Measurements from ENCODE around the gene CEP85L.

CEP85L gene

DNA sequence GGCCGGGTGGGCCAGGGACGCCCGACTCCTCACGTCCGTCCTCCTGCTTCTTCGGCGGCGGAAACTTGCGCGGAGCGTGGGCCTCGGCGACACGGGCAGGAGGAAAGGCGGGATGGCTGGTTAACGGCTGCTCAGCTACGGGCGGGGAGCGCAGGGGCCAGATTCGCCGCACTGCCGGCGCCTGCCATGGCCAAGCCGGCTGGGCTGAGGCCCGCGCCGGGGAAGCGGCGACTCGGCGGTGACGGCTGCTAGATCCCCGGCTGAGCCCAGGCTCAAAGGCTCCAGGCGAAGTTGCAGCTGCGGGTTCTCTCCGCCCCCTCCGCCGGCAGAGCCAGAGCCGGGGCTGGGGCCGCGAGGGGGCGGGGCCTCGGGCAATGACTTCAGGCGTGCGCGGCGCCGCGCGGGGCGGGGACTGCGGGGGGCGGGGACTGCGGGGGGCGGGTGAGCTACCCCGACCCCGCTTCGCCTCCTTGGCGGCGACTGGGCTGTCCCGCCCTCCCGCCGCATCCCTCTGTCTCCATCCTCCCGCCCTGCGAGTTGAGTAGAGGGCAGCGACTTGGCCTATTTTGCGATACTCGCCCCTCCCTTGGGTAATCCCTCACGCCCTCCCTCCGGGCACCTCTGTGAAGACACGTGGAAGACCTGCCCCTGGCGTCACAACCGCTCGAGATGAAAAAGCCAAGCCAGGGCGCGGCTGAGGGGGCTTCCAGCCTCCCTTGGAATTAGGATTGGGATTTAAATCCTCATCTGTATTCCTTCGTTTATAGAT is at the start of gene CEP85L:
Gene CEP85L (minus strand): TSS at position 310 of the 769 bp plus-strand sequence. CDS start 322 bp downstream, outside the sequence.
- peak; percentile 92 for DNase-seq
- H3K27me3 Mint-ChIP-seq, result no peaks in the 10 kb centered on the region
- H3K4me3 Mint-ChIP-seq, result peak within 1 kb of the TSS; percentile 89
- peak within 1 kb of the TSS; percentile 93 for H3K27ac Mint-ChIP-seq
- peaks cover 64% of the 10 kb centered on the region for H3K4me1 Mint-ChIP-seq (ENCODE audit: low read depth)
- peaks cover 30% of the 10 kb centered on the region for H3K36me3 Mint-ChIP-seq (ENCODE audit: low read depth)
- no peaks in the 10 kb centered on the region for H3K9me3 Mint-ChIP-seq

- Mint-ChIP-seq H3K4me3 (no peak overlapping the region), H3K27ac (peak overlapping the region; percentile 31), H3K4me1 (ENCODE audit: low read depth) (peaks cover 81% of the 10 kb centered on the region)
Observed at GRCh38 chr6:118700531-118700930, 49.1 kb upstream of the CEP85L start.

GRCh38 chr6:118697554-118697953 is 46.2 kb upstream of the CEP85L start:
- Mint-ChIP-seq H3K27ac (no peak overlapping the region), H3K4me3 (no peak overlapping the region), H3K9me3 (peaks cover 5% of the 10 kb centered on the region), H3K27me3 (no peaks in the 10 kb centered on the region), H3K36me3 (ENCODE audit: low read depth) (peaks cover 80% of the 10 kb centered on the region), H3K4me1 (ENCODE audit: low read depth) (peaks cover 88% of the 10 kb centered on the region)
- DNase-seq, result no peak

More at GRCh38 chr6:118700531-118700930, 49.1 kb upstream of the CEP85L start:
- peaks cover 72% of the 10 kb centered on the region for H3K36me3 Mint-ChIP-seq (ENCODE audit: low read depth)
- no peaks in the 10 kb centered on the region for H3K9me3 Mint-ChIP-seq
- no peak for DNase-seq
- no peaks in the 10 kb centered on the region for H3K27me3 Mint-ChIP-seq

GRCh38 chr6:118696271-118696670 is 44.9 kb upstream of the CEP85L start:
- Mint-ChIP-seq H3K36me3 (ENCODE audit: low read depth) (peaks cover 79% of the 10 kb centered on the region), H3K27ac (no peak overlapping the region), H3K4me1 (ENCODE audit: low read depth) (peaks cover 87% of the 10 kb centered on the region), H3K9me3 (peaks cover 5% of the 10 kb centered on the region), H3K4me3 (no peak overlapping the region), H3K27me3 (no peaks in the 10 kb centered on the region)
- DNase-seq, result no peak

GRCh38 chr6:118693562-118693961 is 42.2 kb upstream of the CEP85L start:
- Mint-ChIP-seq H3K36me3 (ENCODE audit: low read depth) (peaks cover 80% of the 10 kb centered on the region), H3K27ac (peak overlapping the region; percentile 40), H3K9me3 (peaks cover 5% of the 10 kb centered on the region), H3K4me3 (no peak overlapping the region), H3K27me3 (no peaks in the 10 kb centered on the region), H3K4me1 (ENCODE audit: low read depth) (peaks cover 80% of the 10 kb centered on the region)
- DNase-seq, result no peak

- Mint-ChIP-seq H3K4me3 (no peak overlapping the region), H3K27me3 (no peaks in the 10 kb centered on the region), H3K9me3 (no peaks in the 10 kb centered on the region), H3K27ac (peak overlapping the region; percentile 66), H3K4me1 (ENCODE audit: low read depth) (peaks cover 73% of the 10 kb centered on the region), H3K36me3 (ENCODE audit: low read depth) (peaks cover 45% of the 10 kb centered on the region)
- DNase-seq, result no peak
Observed at GRCh38 chr6:118685823-118686449, 34.5 kb upstream of the CEP85L start.

GRCh38 chr6:118683881-118684872 is 32.8 kb upstream of the CEP85L start:
- peak overlapping the region; percentile 30 for H3K4me3 Mint-ChIP-seq

DNA sequence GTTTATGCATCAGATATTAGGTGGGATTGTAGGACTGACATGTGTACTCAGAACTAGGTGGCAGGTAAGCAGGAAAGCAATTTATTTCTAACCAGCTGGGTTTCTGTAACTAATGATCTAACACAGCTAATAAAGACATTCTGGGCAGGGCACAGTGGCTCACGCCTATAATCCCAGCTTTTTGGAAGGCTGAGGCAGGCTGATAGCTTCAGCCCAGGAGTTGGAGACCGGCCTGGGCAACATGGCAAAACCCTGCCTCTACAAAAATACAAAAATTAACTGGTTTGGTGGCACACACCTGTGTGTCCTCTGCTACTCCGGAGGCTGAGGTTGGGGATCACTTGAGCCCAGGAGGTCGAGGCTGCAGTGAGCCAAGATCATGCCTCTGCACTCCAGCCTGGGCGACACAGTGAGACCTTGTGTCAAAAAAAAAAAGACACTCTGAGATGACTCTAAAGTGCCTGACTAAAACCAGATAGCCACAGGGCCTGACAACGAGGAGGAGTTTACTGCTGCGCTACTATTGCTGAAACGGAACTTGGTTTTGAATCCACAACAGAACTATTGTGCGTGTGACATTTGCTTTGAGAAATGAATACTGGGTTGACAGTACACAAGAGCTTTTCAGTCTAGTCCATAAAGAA is 29.2 kb upstream of the CEP85L start:
- peaks cover 70% of the 10 kb centered on the region for H3K4me1 Mint-ChIP-seq (ENCODE audit: low read depth)
- peak overlapping the region; percentile 41 for H3K4me3 Mint-ChIP-seq
- H3K27ac Mint-ChIP-seq, result peak overlapping the region; percentile 83

More at GRCh38 chr6:118683881-118684872, 32.8 kb upstream of the CEP85L start:
- DNase-seq, result no peak
- H3K4me1 Mint-ChIP-seq (ENCODE audit: low read depth), result peaks cover 77% of the 10 kb centered on the region
- H3K27me3 Mint-ChIP-seq, result no peaks in the 10 kb centered on the region
- H3K36me3 Mint-ChIP-seq (ENCODE audit: low read depth), result peaks cover 28% of the 10 kb centered on the region
- H3K27ac Mint-ChIP-seq, result peak overlapping the region; percentile 87
- no peaks in the 10 kb centered on the region for H3K9me3 Mint-ChIP-seq

GRCh38 chr6:118679327-118679901 is 28.0 kb upstream of the CEP85L start:
- H3K36me3 Mint-ChIP-seq (ENCODE audit: low read depth), result peaks cover 34% of the 10 kb centered on the region
- H3K4me3 Mint-ChIP-seq, result no peak overlapping the region
- peak overlapping the region; percentile 66 for H3K27ac Mint-ChIP-seq
- H3K27me3 Mint-ChIP-seq, result no peaks in the 10 kb centered on the region
- H3K9me3 Mint-ChIP-seq, result peaks cover 2% of the 10 kb centered on the region
- H3K4me1 Mint-ChIP-seq (ENCODE audit: low read depth), result peaks cover 64% of the 10 kb centered on the region
- DNase-seq, result no peak

More for the DNA sequence above, 29.2 kb upstream of the CEP85L start:
- Mint-ChIP-seq H3K9me3 (peaks cover 2% of the 10 kb centered on the region), H3K27me3 (no peaks in the 10 kb centered on the region), H3K36me3 (ENCODE audit: low read depth) (peaks cover 29% of the 10 kb centered on the region)
- DNase-seq, result no peak

- Mint-ChIP-seq H3K4me1 (ENCODE audit: low read depth) (peaks cover 60% of the 10 kb centered on the region), H3K27ac (peak overlapping the region; percentile 66), H3K9me3 (peaks cover 2% of the 10 kb centered on the region), H3K36me3 (ENCODE audit: low read depth) (peaks cover 34% of the 10 kb centered on the region), H3K27me3 (no peaks in the 10 kb centered on the region), H3K4me3 (no peak overlapping the region)
- no peak for DNase-seq
Observed at GRCh38 chr6:118678866-118679265, 27.5 kb upstream of the CEP85L start.

DNA sequence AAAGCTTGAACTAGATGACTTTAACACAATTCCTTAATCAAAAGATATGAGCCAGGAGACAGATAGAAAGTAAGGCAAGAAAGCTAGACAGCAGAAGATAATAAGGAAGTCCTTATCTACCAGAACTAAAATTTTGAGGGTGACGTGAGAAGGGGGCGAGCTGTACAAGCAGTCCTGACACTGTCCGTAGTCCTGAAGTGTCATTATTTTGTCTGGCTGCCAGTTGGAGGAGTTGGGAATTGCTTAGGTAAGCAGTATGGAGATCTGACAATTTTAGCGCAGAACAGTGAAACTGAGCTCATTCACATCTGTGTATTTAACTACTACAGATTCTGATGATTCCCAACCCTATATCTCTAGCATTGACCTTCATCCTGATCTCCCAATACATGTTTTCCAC is 25.8 kb upstream of the CEP85L start:
- Mint-ChIP-seq H3K27ac (no peak overlapping the region), H3K9me3 (peaks cover 2% of the 10 kb centered on the region), H3K4me3 (no peak overlapping the region), H3K4me1 (ENCODE audit: low read depth) (peaks cover 60% of the 10 kb centered on the region), H3K27me3 (no peaks in the 10 kb centered on the region), H3K36me3 (ENCODE audit: low read depth) (peaks cover 33% of the 10 kb centered on the region)
- DNase-seq, result no peak

DNA sequence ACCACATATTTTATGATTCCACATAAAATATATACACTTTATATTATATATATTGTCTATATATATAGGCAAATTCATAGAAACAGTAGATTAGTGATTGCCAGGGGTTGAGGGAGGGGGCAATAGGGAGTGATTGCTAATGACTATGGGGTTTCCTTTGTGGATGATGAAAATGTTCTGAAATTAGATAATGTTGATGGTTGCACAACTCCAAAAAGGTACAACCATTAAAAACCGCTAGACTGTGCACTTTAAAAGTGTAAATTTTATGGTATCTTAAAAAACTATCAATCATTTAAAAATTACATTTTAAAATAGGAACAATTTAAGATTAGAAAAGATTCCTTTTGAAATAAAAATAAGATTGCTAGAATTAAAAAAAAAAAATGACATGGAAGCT is 23.8 kb upstream of the CEP85L start:
- Mint-ChIP-seq H3K4me1 (ENCODE audit: low read depth) (peaks cover 62% of the 10 kb centered on the region), H3K9me3 (peaks cover 2% of the 10 kb centered on the region), H3K27me3 (no peaks in the 10 kb centered on the region), H3K27ac (no peak overlapping the region), H3K36me3 (ENCODE audit: low read depth) (peaks cover 40% of the 10 kb centered on the region), H3K4me3 (no peak overlapping the region)
- no peak for DNase-seq

DNA sequence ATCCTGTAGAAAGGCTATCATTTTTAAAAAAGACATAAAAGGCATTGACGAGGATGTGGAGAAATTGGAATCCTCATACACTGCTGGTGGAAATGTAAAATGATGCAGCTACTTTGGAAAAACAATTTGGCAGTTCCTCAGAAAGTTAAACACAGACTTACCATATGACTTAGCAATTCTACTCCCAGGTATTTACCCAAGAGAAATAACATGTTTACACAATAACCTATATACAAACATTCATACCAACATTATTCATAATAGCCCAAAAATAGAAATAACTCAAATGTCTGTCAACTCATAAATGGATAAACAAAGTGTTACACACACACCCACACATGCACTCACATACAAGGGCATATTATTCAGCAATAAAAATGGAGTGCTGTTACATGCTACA is 23.4 kb upstream of the CEP85L start:
- Mint-ChIP-seq H3K9me3 (peaks cover 2% of the 10 kb centered on the region), H3K36me3 (ENCODE audit: low read depth) (peaks cover 40% of the 10 kb centered on the region), H3K27ac (no peak overlapping the region), H3K4me1 (ENCODE audit: low read depth) (peaks cover 65% of the 10 kb centered on the region), H3K4me3 (no peak overlapping the region), H3K27me3 (no peaks in the 10 kb centered on the region)
- no peak for DNase-seq

Data from activated T-cell treated with anti-CD3 and anti-CD28 coated beads, Interleukin-2, amount 50 U/mL, for 24 hours (primary cell).